Mesendoderm (in vitro differentiated cells): ENCODE data around the gene STAP2.

ENCODE experiments used
- DNase-seq: peaks from one replicate; pipeline ENCODE4 v3.0.0; 2013
- H2AK5ac ChIP-seq: 2 replicates; pipeline ENCODE4 v1.6.1; 2013; ENCODE audit warnings: low read length, inconsistent platforms
- H2BK120ac ChIP-seq: 2 replicates; pipeline ENCODE4 v1.6.1; 2013; ENCODE audit warnings: low read depth, mild to moderate bottlenecking, low read length, moderate library complexity, mixed read lengths
- H2BK15ac ChIP-seq: replicated peaks from 2 replicates; pipeline ENCODE4 v1.6.1; 2013; ENCODE audit warnings: low read depth, mild to moderate bottlenecking, moderate library complexity
- H2BK5ac ChIP-seq: 2 replicates; pipeline ENCODE4 v1.6.1; 2013; ENCODE audit warnings: low read length, inconsistent platforms
- H3K18ac ChIP-seq: 2 replicates; pipeline ENCODE4 v1.6.1; 2013; ENCODE audit warnings: mild to moderate bottlenecking, low read length, mixed read lengths
- H3K23ac ChIP-seq: one replicate; pipeline ENCODE4 v1.6.1; 2013; ENCODE audit warnings: low read length
- H3K27ac ChIP-seq: 2 replicates; pipeline ENCODE4 v1.5.1; 2013; ENCODE audit warnings: low read depth, mild to moderate bottlenecking, inconsistent platforms, low read length, moderate library complexity
- H3K27me3 ChIP-seq: 2 replicates; pipeline ENCODE4 v1.6.1; 2013; ENCODE audit warnings: low read length, control low read depth, mild to moderate bottlenecking, inconsistent platforms; ENCODE audit not compliant: insufficient read depth, poor library complexity
- H3K36me3 ChIP-seq: 2 replicates; pipeline ENCODE4 v1.6.1; 2013; ENCODE audit warnings: low read length, inconsistent platforms; ENCODE audit not compliant: control insufficient read depth, insufficient read depth
- H3K4ac ChIP-seq: one replicate; pipeline ENCODE4 v1.6.1; 2013; ENCODE audit warnings: low read depth, mild to moderate bottlenecking, low read length, moderate library complexity
- H3K4me1 ChIP-seq: 2 replicates; pipeline ENCODE4 v1.6.1; 2013; ENCODE audit warnings: low read depth, low read length, inconsistent platforms; ENCODE audit not compliant: control insufficient read depth
- H3K4me2 ChIP-seq: 2 replicates; pipeline ENCODE4 v1.6.1; 2013; ENCODE audit warnings: low read length
- H3K4me3 ChIP-seq: 2 replicates; pipeline ENCODE4 v1.5.1; 2013; ENCODE audit warnings: mild to moderate bottlenecking, low read length
- H3K56ac ChIP-seq: one replicate; pipeline ENCODE4 v1.6.1; 2013; ENCODE audit warnings: low read length
- H3K79me1 ChIP-seq: 2 replicates; pipeline ENCODE4 v1.6.1; 2013; ENCODE audit warnings: low read length, inconsistent platforms
- H3K79me2 ChIP-seq: 2 replicates; pipeline ENCODE4 v1.6.1; 2013; ENCODE audit warnings: mild to moderate bottlenecking, low read length; ENCODE audit not compliant: control insufficient read depth, insufficient read depth
- H3K9ac ChIP-seq: 2 replicates; pipeline ENCODE4 v1.6.1; 2013; ENCODE audit warnings: low read length, inconsistent platforms
- H4K5ac ChIP-seq: one replicate; pipeline ENCODE4 v1.6.1; 2013; ENCODE audit warnings: low read length
- H4K8ac ChIP-seq: one replicate; pipeline ENCODE4 v1.6.1; 2013; ENCODE audit warnings: low read depth, mild to moderate bottlenecking, control low read depth, low read length, moderate library complexity
- WGBS: extraction: QIAGEN DNeasy Blood & Tissue Kit; methylation state at CpG from one replicate; pipeline ENCODE4 v1.1.7; 2013; ENCODE audit warnings: low lambda C conversion rate, missing lambda C conversion rate; ENCODE audit not compliant: insufficient coverage; ENCODE audit errors: extremely low coverage; 5-methylcytosine and 5-hydroxymethylcytosine counted together

STAP2 gene

GRCh38 chr19:4313847-4314490, 24.7 kb downstream of the STAP2 start:
- Histone ChIP-seq H3K36me3 (peaks cover 2% of the 10 kb centered on the region), H4K5ac (no peak overlapping the region), H2BK120ac (no peak overlapping the region), H3K27ac (no peak overlapping the region), H2BK15ac (no peak overlapping the region), H3K9ac (no peak overlapping the region), H3K56ac (no peak overlapping the region), H3K4me2 (no peak overlapping the region), H4K8ac (no peak overlapping the region), H3K4me1 (no peaks in the 10 kb centered on the region), H2AK5ac (no peak overlapping the region), H3K18ac (no peak overlapping the region), H2BK5ac (no peak overlapping the region), H3K4ac (no peak overlapping the region), H3K27me3 (no peaks in the 10 kb centered on the region), H3K23ac (no peak overlapping the region), H3K79me1 (no peaks in the 10 kb centered on the region), H3K4me3 (no peak overlapping the region), H3K79me2 (no peaks in the 10 kb centered on the region)
- no peak for DNase-seq
- no CpG with 5 or more reads among the region's 12 CpGs for WGBS

- no CpG with 5 or more reads among the region's 22 CpGs for WGBS
- Histone ChIP-seq H3K9ac (no peak overlapping the region), H3K79me2 (no peaks in the 10 kb centered on the region), H3K4me2 (no peak overlapping the region), H3K4ac (no peak overlapping the region), H3K4me3 (no peak overlapping the region), H3K79me1 (no peaks in the 10 kb centered on the region), H2AK5ac (no peak overlapping the region), H3K23ac (no peak overlapping the region), H3K27ac (no peak overlapping the region), H3K27me3 (no peaks in the 10 kb centered on the region), H4K8ac (no peak overlapping the region), H2BK5ac (no peak overlapping the region), H4K5ac (no peak overlapping the region), H2BK120ac (no peak overlapping the region), H3K56ac (no peak overlapping the region), H3K18ac (no peak overlapping the region), H3K36me3 (peaks cover 2% of the 10 kb centered on the region), H3K4me1 (no peaks in the 10 kb centered on the region), H2BK15ac (no peak overlapping the region)
- DNase-seq = peak; percentile 78
Observed at GRCh38 chr19:4310247-4311121, 28.1 kb downstream of the STAP2 start.

GRCh38 chr19:4305659-4306058, 33.0 kb downstream of the STAP2 start:
- H2AK5ac ChIP-seq = no peak overlapping the region
- no peak overlapping the region for H3K56ac ChIP-seq
- H3K4me3 ChIP-seq = no peak overlapping the region
- H3K27me3 ChIP-seq = no peaks in the 10 kb centered on the region
- H2BK5ac ChIP-seq = no peak overlapping the region
- H3K36me3 ChIP-seq = peaks cover 2% of the 10 kb centered on the region
- H3K4ac ChIP-seq = no peak overlapping the region
- H3K4me1 ChIP-seq = no peaks in the 10 kb centered on the region
- H4K8ac ChIP-seq = no peak overlapping the region
- no peak overlapping the region for H3K23ac ChIP-seq
- H3K79me1 ChIP-seq = no peaks in the 10 kb centered on the region
- no peak overlapping the region for H3K27ac ChIP-seq
- no peak overlapping the region for H4K5ac ChIP-seq
- H3K9ac ChIP-seq = no peak overlapping the region
- WGBS = no CpG with 5 or more reads among the region's 16 CpGs
- no peak overlapping the region for H2BK15ac ChIP-seq
- no peak overlapping the region for H3K4me2 ChIP-seq
- no peak overlapping the region for H3K18ac ChIP-seq
- H3K79me2 ChIP-seq = no peaks in the 10 kb centered on the region
- H2BK120ac ChIP-seq = no peak overlapping the region
- no peak for DNase-seq

GRCh38 chr19:4305257-4305612, 33.4 kb downstream of the STAP2 start:
- H3K4me2 ChIP-seq = no peak overlapping the region

GRCh38 chr19:4304538-4305256, 33.9 kb downstream of the STAP2 start, which contains the start of gene FSD1:
FSD1 (plus strand) TSS chr19:4304598; CDS start chr19:4304747, 149 bp downstream.
- Histone ChIP-seq H2BK5ac (no peak within 1 kb of the TSS), H3K4ac (no peak within 1 kb of the TSS), H3K27ac (no peak within 1 kb of the TSS), H3K56ac (peak within 1 kb of the TSS; percentile 78), H3K79me1 (no peaks in the 10 kb centered on the region), H2BK15ac (no peak within 1 kb of the TSS), H4K8ac (no peak within 1 kb of the TSS), H4K5ac (no peak within 1 kb of the TSS), H2AK5ac (no peak within 1 kb of the TSS), H3K9ac (no peak within 1 kb of the TSS), H3K27me3 (no peaks in the 10 kb centered on the region), H3K4me2 (no peak within 1 kb of the TSS), H3K18ac (peak within 1 kb of the TSS; percentile 33), H3K36me3 (no peaks in the 10 kb centered on the region), H2BK120ac (no peak within 1 kb of the TSS), H3K4me3 (no peak within 1 kb of the TSS), H3K23ac (no peak within 1 kb of the TSS), H3K4me1 (no peaks in the 10 kb centered on the region), H3K79me2 (no peaks in the 10 kb centered on the region)
- DNase-seq = peak; percentile 81
- no CpG with 5 or more reads among the region's 63 CpGs for WGBS

More at GRCh38 chr19:4305257-4305612, 33.4 kb downstream of the STAP2 start:
- Histone ChIP-seq H3K56ac (no peak overlapping the region), H3K27me3 (no peaks in the 10 kb centered on the region), H3K27ac (no peak overlapping the region), H3K9ac (no peak overlapping the region), H3K79me1 (no peaks in the 10 kb centered on the region), H3K18ac (peak overlapping the region; percentile 33), H4K5ac (no peak overlapping the region), H3K23ac (no peak overlapping the region), H2BK15ac (no peak overlapping the region), H3K36me3 (no peaks in the 10 kb centered on the region), H3K4ac (no peak overlapping the region), H3K4me3 (no peak overlapping the region), H3K79me2 (no peaks in the 10 kb centered on the region), H3K4me1 (no peaks in the 10 kb centered on the region), H2BK5ac (no peak overlapping the region), H2AK5ac (no peak overlapping the region), H2BK120ac (no peak overlapping the region), H4K8ac (no peak overlapping the region)
- no peak for DNase-seq
- WGBS = no CpG with 5 or more reads among the region's 7 CpGs
